Activated CD8-positive, alpha-beta T cell treated with anti-CD3 and anti-CD28 coated beads, Interleukin-2, amount 10 ng/mL, durations not matched to agents 7 days and 5 days (primary cell): ENCODE data around the gene LRIT2. TPM values are rescaled to one million over a fixed set of nuclear protein-coding genes. Genes with fewer than 3 reads are reported as not detected.

Experiments
- ATAC-seq: fragments of 150-1000 bp; cut with Tn5 transposase; one replicate; pipeline ENCODE4 v1.10.0; 2021; ENCODE audit warnings: moderate library complexity
- CTCF ChIA-PET: fragments of 350-600 bp; sonication (Branson Sonifier 250); formaldehyde crosslinking; loops from one replicate; lab custom pipeline; 2021; ENCODE audit warnings: antibody characterized with exemption; lab: Charles Lee
- POLR2A ChIA-PET: fragments of 350-600 bp; sonication (Branson Sonifier 250); formaldehyde crosslinking; loops from one replicate; lab custom pipeline; 2021; ENCODE audit warnings: antibody characterized with exemption; lab: Charles Lee
- DNase-seq: peaks from one replicate; pipeline ENCODE4 v3.0.0-alpha.2; 2020
- H3K27ac Mint-ChIP-seq: one replicate; pipeline ENCODE4 v1.8.0; 2021; ENCODE audit warnings: mild to moderate bottlenecking, mixed read lengths
- H3K27me3 Mint-ChIP-seq: one replicate; pipeline ENCODE4 v1.8.0; 2021; ENCODE audit warnings: low read depth, mixed read lengths
- H3K36me3 Mint-ChIP-seq: one replicate; pipeline ENCODE4 v1.8.0; 2021; ENCODE audit warnings: low read depth, mixed read lengths
- H3K4me1 Mint-ChIP-seq: one replicate; pipeline ENCODE4 v1.8.0; 2021; ENCODE audit warnings: low read depth, mixed read lengths
- H3K4me3 Mint-ChIP-seq: one replicate; pipeline ENCODE4 v1.8.0; 2021; ENCODE audit warnings: mild to moderate bottlenecking, mixed read lengths
- H3K9me3 Mint-ChIP-seq: one replicate; pipeline ENCODE4 v1.8.0; 2022; ENCODE audit warnings: mixed read lengths; ENCODE audit not compliant: insufficient read depth
- total RNA-seq, 2 experiments: library from RNA; stranded (reverse); gene quantifications; one replicate each; pipeline ENCODE4 v1.2.3, GENCODE V29; 2021

LRIT2 gene
- total RNA-seq, 2 experiments from 2014 or later: not detected

DNA sequence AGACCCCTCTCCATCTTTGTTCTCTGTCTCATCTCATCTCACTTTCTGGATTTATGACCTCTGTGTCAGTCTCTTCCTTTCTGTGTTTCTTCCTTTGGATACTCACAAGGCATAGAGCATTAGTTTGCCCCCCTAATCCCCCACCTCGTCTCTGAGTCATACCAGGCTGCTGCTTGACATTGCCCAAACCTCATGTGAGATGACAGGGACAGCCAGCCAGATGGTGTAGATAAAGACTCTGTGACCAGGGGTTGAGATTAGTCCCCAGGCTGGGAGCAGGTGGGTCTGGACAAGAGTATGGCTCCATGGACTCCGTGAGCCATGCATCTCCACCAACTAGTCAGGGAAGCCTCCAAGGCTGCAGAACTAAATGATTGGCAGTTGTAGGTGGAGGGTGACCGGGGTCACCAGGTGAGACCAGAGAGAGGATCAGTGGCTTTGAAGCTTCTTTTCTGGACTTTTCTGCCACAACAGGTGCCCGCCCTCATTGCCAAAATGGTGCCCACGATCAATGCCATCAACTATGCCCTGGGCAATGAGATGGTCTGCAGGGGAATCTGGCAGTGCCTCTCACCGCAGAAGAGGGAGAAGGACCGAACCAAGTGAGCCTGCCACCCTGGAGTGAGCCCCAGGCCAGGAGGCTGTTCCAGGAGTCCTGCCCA lies 32.8 kb upstream of the LRIT2 start:
- CTCF ChIA-PET: interaction anchor here (1.3 to 1.6 kb wide), 3 partner anchors 10 to 19 kb away, joined by 4 to 8 read pairs (median 5); no protein-coding TSS in a partner anchor
- Mint-ChIP-seq H3K9me3 (no peaks in the 10 kb centered on the region), H3K27me3 (peaks cover 8% of the 10 kb centered on the region), H3K4me1 (peaks cover 3% of the 10 kb centered on the region), H3K27ac (no peak overlapping the region), H3K36me3 (no peaks in the 10 kb centered on the region), H3K4me3 (no peak overlapping the region)
- DNase-seq: no peak
- no peak for ATAC-seq
- POLR2A ChIA-PET: no interaction called here

DNA sequence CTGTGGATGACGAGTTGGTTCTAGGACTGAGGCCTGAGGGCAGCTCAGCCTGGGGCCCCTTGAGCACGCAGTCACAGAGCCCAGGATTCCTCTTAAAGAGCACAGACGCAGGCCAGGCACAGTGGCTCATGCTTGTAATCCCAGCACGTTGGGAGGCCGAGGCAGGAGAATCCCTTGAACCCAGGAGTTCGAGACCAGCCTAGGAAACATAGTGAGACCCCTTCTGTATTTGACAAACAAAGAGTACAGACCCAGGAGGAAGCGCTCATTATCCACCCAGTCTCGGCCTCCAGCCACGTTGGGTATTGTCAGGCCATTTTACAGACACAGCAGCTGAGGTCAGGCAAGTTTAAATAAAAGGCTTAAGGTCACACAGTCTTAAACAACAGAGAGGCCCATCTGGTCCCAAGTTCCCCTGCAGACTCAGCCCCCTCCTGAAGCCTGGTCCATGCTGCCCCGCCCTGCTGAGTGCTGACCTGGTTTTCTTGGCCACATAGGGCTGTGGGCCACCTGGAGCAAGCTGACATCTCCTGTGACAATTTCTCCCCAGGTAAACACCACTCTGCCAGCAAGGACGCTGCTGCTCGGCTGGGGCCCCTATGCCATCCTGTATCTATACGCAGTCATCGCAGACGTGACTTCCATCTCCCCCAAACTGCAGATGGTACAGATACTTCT lies 32.1 kb upstream of the LRIT2 start:
- DNase-seq (no peak), ATAC-seq (no peak)
- H3K27me3 Mint-ChIP-seq: peaks cover 5% of the 10 kb centered on the region
- POLR2A ChIA-PET: no interaction called here
- peaks cover 3% of the 10 kb centered on the region for H3K4me1 Mint-ChIP-seq
- H3K27ac Mint-ChIP-seq: no peak overlapping the region
- CTCF ChIA-PET: interaction anchor here (0.7 to 1.9 kb wide), 14 partner anchors 10 to 281 kb away, joined by 3 to 11 read pairs (median 4); no protein-coding TSS in a partner anchor
- H3K4me3 Mint-ChIP-seq: no peak overlapping the region
- no peaks in the 10 kb centered on the region for H3K36me3 Mint-ChIP-seq
- no peaks in the 10 kb centered on the region for H3K9me3 Mint-ChIP-seq

DNA sequence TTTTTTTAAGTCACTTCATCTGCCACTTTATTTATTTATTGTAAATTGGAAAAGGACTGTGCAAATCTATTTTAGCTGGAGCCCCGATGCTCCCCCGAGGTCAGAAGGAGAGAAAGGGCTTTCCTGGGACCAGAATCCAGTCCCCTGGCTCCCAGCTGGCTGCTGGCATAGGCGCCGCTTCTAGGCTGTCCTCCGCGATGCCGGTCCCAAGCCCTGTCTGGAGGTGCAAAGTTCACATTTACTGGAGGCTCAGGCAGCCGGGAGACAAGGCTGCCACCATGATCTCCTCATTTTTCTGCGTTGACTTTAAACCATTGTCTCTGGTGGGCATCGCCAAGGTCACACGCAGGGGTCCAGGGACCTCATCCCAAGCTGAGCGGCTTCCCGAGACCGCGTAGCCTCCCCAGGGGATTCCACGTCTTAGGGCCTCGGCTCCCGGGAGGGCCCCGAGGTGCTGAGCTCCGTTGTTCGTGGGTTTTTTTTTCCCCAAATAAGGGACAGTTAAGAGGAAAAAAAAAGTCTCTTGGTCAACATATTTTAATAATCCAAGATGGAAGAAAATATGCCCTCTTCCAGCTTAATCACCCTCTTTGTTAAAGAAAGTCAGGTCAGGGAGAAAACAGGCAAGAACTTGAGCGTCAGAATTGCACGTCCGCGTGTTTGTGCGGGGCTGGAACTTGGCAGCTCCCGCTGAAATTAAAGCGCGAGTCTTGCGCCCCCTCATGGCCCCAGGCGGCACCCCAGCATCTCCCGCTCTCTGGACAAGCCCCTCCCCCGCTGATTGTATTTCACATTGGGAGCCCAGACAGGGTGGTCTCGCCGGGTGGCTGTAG lies 31.4 kb upstream of the LRIT2 start:
- Mint-ChIP-seq H3K4me1 (peaks cover 3% of the 10 kb centered on the region), H3K36me3 (no peaks in the 10 kb centered on the region), H3K27me3 (peaks cover 7% of the 10 kb centered on the region), H3K27ac (no peak overlapping the region), H3K9me3 (no peaks in the 10 kb centered on the region), H3K4me3 (no peak overlapping the region)
- CTCF ChIA-PET: interaction anchor here (0.6 to 1.9 kb wide), 18 partner anchors 9 to 281 kb away, joined by 3 to 11 read pairs (median 4); no protein-coding TSS in a partner anchor
- DNase-seq (peak; percentile 61), ATAC-seq (peak; percentile 75)
- POLR2A ChIA-PET: no interaction called here

DNA sequence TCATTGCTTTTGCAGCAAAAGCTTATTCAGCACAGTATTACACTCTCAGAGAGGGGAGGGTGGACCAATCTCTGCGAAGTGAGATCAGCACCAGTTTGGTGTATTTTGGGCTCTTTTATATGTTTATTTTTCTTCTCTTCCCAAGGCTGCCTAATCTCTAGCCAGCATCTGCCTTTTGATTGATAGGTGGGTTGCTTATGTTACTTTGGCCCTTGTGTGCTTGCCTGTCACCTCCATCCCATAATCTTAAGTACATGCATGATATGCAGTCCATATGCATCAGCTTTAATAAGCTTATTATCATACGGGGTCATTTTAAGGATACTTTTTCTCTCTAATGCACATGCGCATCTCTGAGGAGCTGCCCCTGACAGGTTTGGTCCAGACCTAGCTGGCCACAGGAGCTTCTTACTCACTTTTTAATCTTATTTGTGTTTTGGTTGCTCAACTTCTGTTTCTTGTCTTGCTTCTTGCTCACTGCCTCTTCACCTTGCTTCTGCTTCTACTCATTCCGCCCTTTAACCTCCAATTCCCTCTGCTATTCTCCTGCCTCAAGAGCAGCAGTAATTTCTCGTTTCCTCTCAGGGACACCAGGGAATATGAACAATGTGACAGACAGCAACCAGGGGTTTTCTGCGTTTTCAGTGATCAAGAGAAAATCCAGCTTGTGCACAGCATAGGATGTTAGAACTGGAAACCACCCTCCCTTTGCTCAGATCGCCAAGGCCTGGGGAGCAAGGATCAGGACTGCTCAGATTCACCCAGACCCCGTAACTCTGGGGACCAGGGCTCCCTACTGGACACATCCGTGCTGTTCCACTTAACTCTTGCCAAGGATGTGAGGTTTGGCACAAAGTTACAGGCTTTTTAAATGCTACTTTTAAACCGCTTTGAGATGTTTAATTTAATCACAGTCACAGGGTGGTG lies 29.5 kb upstream of the LRIT2 start:
- H3K4me1 Mint-ChIP-seq: peaks cover 3% of the 10 kb centered on the region
- ATAC-seq (no peak), DNase-seq (no peak)
- H3K27ac Mint-ChIP-seq: no peak overlapping the region
- peaks cover 7% of the 10 kb centered on the region for H3K27me3 Mint-ChIP-seq
- H3K36me3 Mint-ChIP-seq: no peaks in the 10 kb centered on the region
- H3K9me3 Mint-ChIP-seq: no peaks in the 10 kb centered on the region
- POLR2A ChIA-PET: interaction anchor here (0.6 kb wide), 2 partner anchors 22 to 247 kb away, joined by 3 to 4 read pairs; no protein-coding TSS in a partner anchor
- CTCF ChIA-PET: interaction anchor here (0.8 to 2.1 kb wide), 4 partner anchors 10 to 286 kb away, joined by 3 to 6 read pairs (median 5); no protein-coding TSS in a partner anchor
- H3K4me3 Mint-ChIP-seq: no peak overlapping the region

DNA sequence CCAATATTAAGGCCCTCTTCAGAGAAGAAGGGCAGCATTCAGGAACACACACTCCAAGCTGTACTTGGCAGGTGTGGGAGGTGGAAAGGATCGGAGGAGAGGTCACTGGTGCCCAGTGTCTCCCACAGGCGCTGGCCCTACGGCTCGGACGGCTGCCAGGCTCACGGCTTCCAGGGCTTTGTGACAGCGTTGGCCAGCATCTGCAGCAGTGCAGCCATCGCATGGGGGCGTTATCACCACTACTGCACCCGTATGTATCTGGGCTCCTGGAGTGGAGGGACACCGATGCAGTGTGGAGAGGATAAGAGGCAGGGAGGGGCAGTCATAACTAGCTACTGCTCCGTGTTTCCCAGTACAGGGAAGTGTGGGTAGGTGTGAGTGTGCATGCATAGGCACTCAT lies 23.4 kb upstream of the LRIT2 start:
- Mint-ChIP-seq H3K4me3 (no peak overlapping the region), H3K36me3 (no peaks in the 10 kb centered on the region)
- CTCF ChIA-PET: interaction anchor here (1.3 kb wide), 1 partner anchor 104 kb away, joined by 4 read pairs; no protein-coding TSS in a partner anchor

DNA sequence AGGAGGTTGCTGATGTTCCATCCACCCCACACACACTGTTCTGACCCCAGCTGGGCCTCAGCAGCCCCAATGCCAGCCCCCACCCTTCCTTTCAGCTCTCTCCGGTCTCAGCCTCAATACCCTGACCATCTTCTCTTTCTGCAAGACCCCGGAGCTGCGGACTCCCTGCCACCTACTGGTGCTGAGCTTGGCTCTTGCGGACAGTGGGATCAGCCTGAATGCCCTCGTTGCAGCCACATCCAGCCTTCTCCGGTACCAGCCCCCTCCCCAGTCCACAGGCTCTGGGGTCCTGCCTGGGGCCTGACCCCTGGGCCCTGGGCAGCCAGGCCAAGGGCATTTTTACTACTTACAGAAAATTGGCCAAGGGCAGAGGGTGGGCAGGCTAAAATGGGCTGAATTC lies 22.2 kb upstream of the LRIT2 start:
- CTCF ChIA-PET: interaction anchor here (1.1 to 1.9 kb wide), 2 partner anchors 9 to 247 kb away, joined by 3 to 7 read pairs; no protein-coding TSS in a partner anchor
- ATAC-seq: no peak
- Mint-ChIP-seq H3K4me3 (no peak overlapping the region), H3K4me1 (no peaks in the 10 kb centered on the region), H3K9me3 (no peaks in the 10 kb centered on the region), H3K27me3 (peaks cover 2% of the 10 kb centered on the region), H3K36me3 (no peaks in the 10 kb centered on the region), H3K27ac (no peak overlapping the region)
- no peak for DNase-seq
- POLR2A ChIA-PET: no interaction called here

More for the DNA sequence above, 23.4 kb upstream of the LRIT2 start:
- DNase-seq (no peak), ATAC-seq (no peak)
- POLR2A ChIA-PET: no interaction called here
- no peaks in the 10 kb centered on the region for H3K4me1 Mint-ChIP-seq
- H3K27me3 Mint-ChIP-seq: peaks cover 2% of the 10 kb centered on the region
- H3K27ac Mint-ChIP-seq: no peak overlapping the region
- H3K9me3 Mint-ChIP-seq: no peaks in the 10 kb centered on the region

DNA sequence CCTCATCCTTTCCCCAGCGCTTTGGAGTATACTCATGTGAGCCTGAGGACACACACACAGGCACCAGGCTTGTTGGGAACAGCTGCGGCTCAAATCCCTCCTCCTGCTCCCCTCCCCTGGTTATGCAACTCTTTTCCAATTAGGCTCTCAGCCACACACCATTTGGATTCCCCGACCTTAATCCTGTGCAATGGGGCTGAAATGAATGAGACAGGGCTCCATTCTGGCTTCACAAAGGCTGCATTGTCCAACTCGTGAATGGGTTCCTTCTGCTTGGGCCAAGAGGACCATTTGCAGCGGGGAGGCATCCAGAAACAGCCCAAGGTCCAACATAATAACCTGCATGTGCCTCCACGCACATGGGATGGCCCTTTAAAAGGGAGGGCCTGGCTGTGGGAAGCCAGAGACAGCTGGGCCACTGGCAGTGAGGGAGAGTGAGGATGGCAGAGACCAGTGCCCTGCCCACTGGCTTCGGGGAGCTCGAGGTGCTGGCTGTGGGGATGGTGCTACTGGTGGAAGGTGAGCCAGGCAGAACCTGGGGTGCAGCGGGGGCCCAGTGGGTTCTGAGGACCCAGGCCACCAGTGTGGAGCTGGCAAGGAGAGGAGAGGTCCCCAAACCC lies 19.4 kb upstream of the LRIT2 start, which contains the start of gene RGR:
TSS of gene RGR (plus strand) at position 403 of the 620 bp plus-strand sequence. CDS start at position 441, 38 bp downstream.
- no peak for DNase-seq
- Mint-ChIP-seq H3K27me3 (no peaks in the 10 kb centered on the region), H3K9me3 (no peaks in the 10 kb centered on the region), H3K27ac (no peak within 1 kb of the TSS), H3K4me1 (no peaks in the 10 kb centered on the region), H3K36me3 (no peaks in the 10 kb centered on the region), H3K4me3 (no peak within 1 kb of the TSS)
- no peak for ATAC-seq
- POLR2A ChIA-PET: no interaction called here
- CTCF ChIA-PET: no interaction called here

DNA sequence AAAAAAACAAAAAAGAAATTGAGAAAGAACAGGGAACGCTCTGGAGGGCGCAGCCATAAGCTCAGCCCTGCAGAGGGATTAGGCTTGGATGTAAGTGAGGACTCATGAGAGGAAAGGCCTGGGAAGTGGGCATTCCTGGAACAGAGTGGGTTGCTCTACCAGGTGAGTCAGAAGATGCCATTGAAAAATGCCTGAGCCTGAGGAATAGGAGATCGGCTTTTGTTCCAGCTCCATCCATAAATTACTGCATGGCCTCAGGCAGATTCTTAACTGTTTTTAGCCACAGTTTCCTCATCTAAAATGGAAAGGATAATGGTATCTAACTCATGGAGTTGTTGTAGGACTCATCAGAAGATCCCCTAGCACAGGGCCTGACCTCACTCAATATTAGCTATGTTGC lies 18.4 kb upstream of the LRIT2 start:
- ATAC-seq (no peak), DNase-seq (no peak)
- POLR2A ChIA-PET: no interaction called here
- no peaks in the 10 kb centered on the region for H3K9me3 Mint-ChIP-seq
- H3K36me3 Mint-ChIP-seq: no peaks in the 10 kb centered on the region
- H3K4me3 Mint-ChIP-seq: no peak overlapping the region
- H3K27me3 Mint-ChIP-seq: peaks cover 2% of the 10 kb centered on the region
- CTCF ChIA-PET: no interaction called here
- no peak overlapping the region for H3K27ac Mint-ChIP-seq
- H3K4me1 Mint-ChIP-seq: no peaks in the 10 kb centered on the region

DNA sequence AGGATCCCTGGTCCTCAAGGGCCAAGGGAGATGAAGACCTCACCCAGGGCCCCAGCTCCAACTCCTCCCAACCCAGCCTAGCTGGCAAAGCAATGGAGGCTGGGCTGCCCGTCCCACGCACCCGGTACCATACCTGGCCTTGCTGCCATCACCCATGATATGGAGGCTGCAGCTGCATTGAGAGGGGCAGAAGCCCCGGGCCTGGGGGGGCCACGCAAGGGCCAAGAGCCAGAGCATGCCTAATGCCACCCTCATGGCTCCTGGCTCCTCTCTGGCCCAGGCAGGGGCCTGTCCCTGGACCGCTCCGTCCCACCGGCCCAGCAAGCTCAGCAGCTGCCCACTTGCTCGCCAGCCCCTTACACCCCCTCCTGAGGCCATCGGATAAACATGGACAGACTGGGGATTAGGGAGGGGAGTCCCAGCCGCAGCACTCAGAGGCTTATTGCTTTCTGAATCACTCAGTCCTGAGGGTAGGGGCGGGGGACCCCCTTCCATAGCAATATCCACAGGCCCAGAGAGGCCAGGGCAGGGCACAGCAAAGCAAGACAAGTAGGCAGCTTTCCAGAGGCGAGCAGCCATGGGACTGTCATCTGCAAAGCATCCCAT lies 15.9 kb upstream of the LRIT2 start, which contains the start of gene LRIT1:
TSS of gene LRIT1 (minus strand) at position 362 of the 606 bp plus-strand sequence. CDS start at position 255, 107 bp downstream.
- peaks cover 4% of the 10 kb centered on the region for H3K27me3 Mint-ChIP-seq
- no peaks in the 10 kb centered on the region for H3K36me3 Mint-ChIP-seq
- ATAC-seq (no peak), DNase-seq (no peak)
- POLR2A ChIA-PET: no interaction called here
- no peaks in the 10 kb centered on the region for H3K4me1 Mint-ChIP-seq
- H3K4me3 Mint-ChIP-seq: no peak within 1 kb of the TSS
- H3K9me3 Mint-ChIP-seq: no peaks in the 10 kb centered on the region
- no peak within 1 kb of the TSS for H3K27ac Mint-ChIP-seq
- CTCF ChIA-PET: no interaction called here

DNA sequence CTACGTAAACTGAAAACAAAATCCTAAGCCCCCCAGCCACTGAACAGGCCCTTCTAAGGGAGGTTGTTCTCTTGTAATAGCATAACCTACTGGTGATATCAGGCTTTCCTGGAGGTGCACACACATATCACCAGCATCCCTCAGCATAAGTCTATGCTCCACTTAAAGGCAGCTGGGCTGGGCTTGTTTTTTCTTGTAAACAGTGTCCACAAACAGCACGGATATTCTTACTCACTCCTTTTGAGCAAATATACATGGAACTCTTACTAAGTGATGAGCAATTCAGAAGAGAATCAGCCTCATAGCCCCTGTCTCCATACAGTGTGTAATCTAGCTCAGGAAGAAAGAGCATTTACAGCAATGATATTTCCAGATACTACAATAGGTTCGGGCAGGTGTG lies 13.6 kb upstream of the LRIT2 start:
- no peaks in the 10 kb centered on the region for H3K9me3 Mint-ChIP-seq
- H3K4me1 Mint-ChIP-seq: no peaks in the 10 kb centered on the region
- no peak overlapping the region for H3K27ac Mint-ChIP-seq
- no peak overlapping the region for H3K4me3 Mint-ChIP-seq
- ChIA-PET POLR2A (interaction anchor here (1.0 kb wide), 1 partner anchor 303 kb away, joined by 3 read pairs; no protein-coding TSS in a partner anchor), CTCF (interaction anchor here (1.1 kb wide), 1 partner anchor 19 kb away, joined by 4 read pairs; no protein-coding TSS in a partner anchor)
- peaks cover 4% of the 10 kb centered on the region for H3K27me3 Mint-ChIP-seq
- no peaks in the 10 kb centered on the region for H3K36me3 Mint-ChIP-seq
- ATAC-seq (no peak), DNase-seq (no peak)
